Keratinocyte (primary cell): Measurements from ENCODE around the gene RPGRIP1. TPM values are rescaled to one million over a fixed set of nuclear protein-coding genes. Genes with fewer than 3 reads are reported as not detected.
A peak's percentile ranks its signal among the peaks of the same experiment; 100 is the strongest.

Experiments used
- DNase-seq: peaks from one replicate; pipeline ENCODE4 v3.0.0-alpha.2; 2011; ENCODE audit warnings: low read depth, missing footprints, low spot score
- FAIRE-seq: peaks from 2 replicates; lab custom pipeline; 2011; peaks lifted over from hg19 to GRCh38; lab: Jason Lieb, UNC
- H2AFZ ChIP-seq: 2 replicates; pipeline ENCODE4 v1.6.0; 2012; ENCODE audit warnings: low read length, control low read depth, inconsistent platforms; ENCODE audit not compliant: control insufficient read depth
- H3K27ac ChIP-seq: 2 replicates; pipeline ENCODE4 v1.5.1; 2011; ENCODE audit warnings: low read length; ENCODE audit not compliant: control insufficient read depth, insufficient read depth
- H3K27me3 ChIP-seq: 3 replicates; pipeline ENCODE4 v1.6.0; 2011; ENCODE audit warnings: low read length; ENCODE audit not compliant: control insufficient read depth, insufficient read depth; ENCODE audit errors: extremely low read depth
- H3K36me3 ChIP-seq, 2 experiments: 2 replicates in 1 of 2; 3 replicates in 1 of 2; pipeline ENCODE4 v1.5.1; 2011; ENCODE audit warnings: low read length in 2 of 2, mild to moderate bottlenecking in 1 of 2; ENCODE audit not compliant: control insufficient read depth in 2 of 2, insufficient read depth in 2 of 2; ENCODE audit errors: extremely low read depth in 1 of 2
- H3K4me1 ChIP-seq: 3 replicates; pipeline ENCODE4 v1.5.1; 2011; ENCODE audit warnings: low read length; ENCODE audit not compliant: control insufficient read depth, insufficient read depth; ENCODE audit errors: extremely low read depth
- H3K4me2 ChIP-seq: 3 replicates; pipeline ENCODE4 v1.6.0; 2011; ENCODE audit warnings: low read depth, low read length; ENCODE audit not compliant: control insufficient read depth, insufficient read depth; ENCODE audit errors: extremely low read depth
- H3K4me3 ChIP-seq, 3 experiments: fragments of 200-600 bp in 1 of 3; sonication (generic) in 1 of 3; 2 replicates in 2 of 3; 3 replicates in 1 of 3; pipeline ENCODE4 v1.5.1; 2011 to 2016; ENCODE audit warnings: low read length in 3 of 3, mild to moderate bottlenecking in 3 of 3, control low read depth in 2 of 3, inconsistent platforms in 1 of 3, low read depth in 1 of 3, mixed read lengths in 1 of 3, mixed run types in 1 of 3, moderate library complexity in 1 of 3; ENCODE audit not compliant: control insufficient read depth in 2 of 3, insufficient read depth in 2 of 3; ENCODE audit errors: extremely low read depth in 1 of 3
- H3K79me2 ChIP-seq: 2 replicates; pipeline ENCODE4 v1.6.0; 2012; ENCODE audit warnings: low read length; ENCODE audit not compliant: control insufficient read depth, insufficient read depth
- H3K9ac ChIP-seq: 3 replicates; pipeline ENCODE4 v1.6.0; 2011; ENCODE audit warnings: low read length; ENCODE audit not compliant: control insufficient read depth, insufficient read depth; ENCODE audit errors: extremely low read depth
- H3K9me1 ChIP-seq: 3 replicates; pipeline ENCODE4 v1.6.0; 2011; ENCODE audit warnings: low read length; ENCODE audit not compliant: control insufficient read depth, insufficient read depth; ENCODE audit errors: extremely low read depth
- H3K9me3 ChIP-seq: 2 replicates; pipeline ENCODE4 v1.5.1; 2012; ENCODE audit warnings: low read depth, low read length; ENCODE audit not compliant: control insufficient read depth
- H4K20me1 ChIP-seq: 3 replicates; pipeline ENCODE4 v1.6.0; 2011; ENCODE audit warnings: low read length; ENCODE audit not compliant: control insufficient read depth, insufficient read depth; ENCODE audit errors: extremely low read depth
- EZH2 ChIP-seq: IDR thresholded peaks from one replicate; pipeline ENCODE4 v1.6.1; 2012; ENCODE audit warnings: inconsistent platforms, mild to moderate bottlenecking, low read length, moderate library complexity
- dilution Hi-C: fragments of 300-500 bp; cut with MboI; formaldehyde crosslinking; loops from one replicate; pipeline ENCODE4 v1.7.0; 2020; ENCODE audit warnings: low sequenced_read_pairs; ENCODE audit not compliant: extremely low pct_ligation_motif_present
- polyA plus RNA-seq, 5 experiments: library from polyadenylated mRNA; depleted of rRNA in 3 of 5; stranded (reverse) in 3 of 5; stranded (forward) in 1 of 5; unstranded in 1 of 5; fragments of >200 nt; gene quantifications; 1 replicate in 1 of 5; 2 replicates in 3 of 5; 3 replicates in 1 of 5; pipeline versions ENCODE4 v1.2.1 to v1.2.3, GENCODE V29; 2011 to 2012; ENCODE audit warnings: missing spikeins in 2 of 5, low read depth in 1 of 5, low replicate concordance in 1 of 5
- TF ChIP-seq, protein P1 (sequence below), 3 experiments: IDR thresholded peaks in 1 of 3; conservative IDR thresholded peaks in 1 of 3; optimal IDR thresholded peaks in 1 of 3; 2 replicates in 2 of 3; 3 replicates in 1 of 3; pipeline versions ENCODE3 to v1.5.1; 2011; ENCODE audit warnings: low read length in 3 of 3, mild to moderate bottlenecking in 3 of 3, moderate library complexity in 2 of 3, control low read depth in 1 of 3, inconsistent platforms in 1 of 3; ENCODE audit not compliant: insufficient read depth in 2 of 3; ENCODE audit errors: extremely low read depth in 1 of 3

The RPGRIP1 gene
- polyA plus RNA-seq, 1 donor (not counting 4 experiments of a cell fraction or from before 2014, with no cell fraction given), result 0.07 TPM

- DNase-seq (no peak), FAIRE-seq (no peak)
- H4K20me1 ChIP-seq, result no peaks in the 10 kb centered on the region
- TF ChIP-seq, protein P1, sequence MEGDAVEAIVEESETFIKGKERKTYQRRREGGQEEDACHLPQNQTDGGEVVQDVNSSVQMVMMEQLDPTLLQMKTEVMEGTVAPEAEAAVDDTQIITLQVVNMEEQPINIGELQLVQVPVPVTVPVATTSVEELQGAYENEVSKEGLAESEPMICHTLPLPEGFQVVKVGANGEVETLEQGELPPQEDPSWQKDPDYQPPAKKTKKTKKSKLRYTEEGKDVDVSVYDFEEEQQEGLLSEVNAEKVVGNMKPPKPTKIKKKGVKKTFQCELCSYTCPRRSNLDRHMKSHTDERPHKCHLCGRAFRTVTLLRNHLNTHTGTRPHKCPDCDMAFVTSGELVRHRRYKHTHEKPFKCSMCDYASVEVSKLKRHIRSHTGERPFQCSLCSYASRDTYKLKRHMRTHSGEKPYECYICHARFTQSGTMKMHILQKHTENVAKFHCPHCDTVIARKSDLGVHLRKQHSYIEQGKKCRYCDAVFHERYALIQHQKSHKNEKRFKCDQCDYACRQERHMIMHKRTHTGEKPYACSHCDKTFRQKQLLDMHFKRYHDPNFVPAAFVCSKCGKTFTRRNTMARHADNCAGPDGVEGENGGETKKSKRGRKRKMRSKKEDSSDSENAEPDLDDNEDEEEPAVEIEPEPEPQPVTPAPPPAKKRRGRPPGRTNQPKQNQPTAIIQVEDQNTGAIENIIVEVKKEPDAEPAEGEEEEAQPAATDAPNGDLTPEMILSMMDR (optimal IDR thresholded peaks at IDR 0.05 in 1 of 3, IDR thresholded peaks at IDR 0.05 in 1 of 3, conservative IDR thresholded peaks at IDR 0.05 in 1 of 3; ENCODE audit: extremely low read depth in 1 of 3, insufficient read depth in 2 of 3, low read length in 3 of 3), result no peak
- H3K27me3 ChIP-seq, result peaks cover 8% of the 10 kb centered on the region
- no peak overlapping the region for H2AFZ ChIP-seq
- H3K9ac ChIP-seq, result no peak overlapping the region
- no peak overlapping the region for H3K4me2 ChIP-seq
- H3K9me3 ChIP-seq, result no peaks in the 10 kb centered on the region
- no peaks in the 10 kb centered on the region for H3K9me1 ChIP-seq
- no peak overlapping the region for H3K27ac ChIP-seq
- no peaks in the 10 kb centered on the region for H3K4me1 ChIP-seq
- no peaks in the 10 kb centered on the region for H3K79me2 ChIP-seq
- no peak overlapping the region for H3K4me3 ChIP-seq
- H3K36me3 ChIP-seq, result no peaks in the 10 kb centered on the region
- dilution Hi-C loops, result no loop called here
Measured at GRCh38 chr14:21299562-21300130, 19.8 kb downstream of the RPGRIP1 start.

- dilution Hi-C loops, result no loop called here
- DNase-seq (no peak), FAIRE-seq (no peak)
- TF ChIP-seq, protein P1 (optimal IDR thresholded peaks at IDR 0.05 in 1 of 3, IDR thresholded peaks at IDR 0.05 in 1 of 3, conservative IDR thresholded peaks at IDR 0.05 in 1 of 3; ENCODE audit: extremely low read depth in 1 of 3, insufficient read depth in 2 of 3, low read length in 3 of 3), result peak in 1 of 3 experiments; percentile 29
- peak; percentile 76 for TF ChIP-seq EZH2
- H3K9ac ChIP-seq, result no peak overlapping the region
- H3K4me1 ChIP-seq, result no peaks in the 10 kb centered on the region
- peak overlapping the region; percentile 66 for H3K4me2 ChIP-seq
- H2AFZ ChIP-seq, result peak overlapping the region; percentile 58
- H3K9me3 ChIP-seq, result no peaks in the 10 kb centered on the region
- no peak overlapping the region for H3K27ac ChIP-seq
- H4K20me1 ChIP-seq, result no peaks in the 10 kb centered on the region
- H3K79me2 ChIP-seq, result no peaks in the 10 kb centered on the region
- no peaks in the 10 kb centered on the region for H3K9me1 ChIP-seq
- peaks cover 8% of the 10 kb centered on the region for H3K27me3 ChIP-seq
- H3K4me3 ChIP-seq, result peak overlapping the region in 1 of 3 experiments; percentile 46
- H3K36me3 ChIP-seq, result no peaks in the 10 kb centered on the region
Measured at GRCh38 chr14:21300892-21301291, 21.0 kb downstream of the RPGRIP1 start.
